ENCODE results near the gene CHAD. TPM values are rescaled to one million over a fixed set of nuclear protein-coding genes. Genes with fewer than 3 reads are reported as not detected.

The CHAD gene
- total and polyA plus RNA-seq, 2 of the 13 experiments (the other 11 are each of a cell fraction or from before 2014, with no cell fraction given), result 1.4 TPM; not detected in 1

DNA sequence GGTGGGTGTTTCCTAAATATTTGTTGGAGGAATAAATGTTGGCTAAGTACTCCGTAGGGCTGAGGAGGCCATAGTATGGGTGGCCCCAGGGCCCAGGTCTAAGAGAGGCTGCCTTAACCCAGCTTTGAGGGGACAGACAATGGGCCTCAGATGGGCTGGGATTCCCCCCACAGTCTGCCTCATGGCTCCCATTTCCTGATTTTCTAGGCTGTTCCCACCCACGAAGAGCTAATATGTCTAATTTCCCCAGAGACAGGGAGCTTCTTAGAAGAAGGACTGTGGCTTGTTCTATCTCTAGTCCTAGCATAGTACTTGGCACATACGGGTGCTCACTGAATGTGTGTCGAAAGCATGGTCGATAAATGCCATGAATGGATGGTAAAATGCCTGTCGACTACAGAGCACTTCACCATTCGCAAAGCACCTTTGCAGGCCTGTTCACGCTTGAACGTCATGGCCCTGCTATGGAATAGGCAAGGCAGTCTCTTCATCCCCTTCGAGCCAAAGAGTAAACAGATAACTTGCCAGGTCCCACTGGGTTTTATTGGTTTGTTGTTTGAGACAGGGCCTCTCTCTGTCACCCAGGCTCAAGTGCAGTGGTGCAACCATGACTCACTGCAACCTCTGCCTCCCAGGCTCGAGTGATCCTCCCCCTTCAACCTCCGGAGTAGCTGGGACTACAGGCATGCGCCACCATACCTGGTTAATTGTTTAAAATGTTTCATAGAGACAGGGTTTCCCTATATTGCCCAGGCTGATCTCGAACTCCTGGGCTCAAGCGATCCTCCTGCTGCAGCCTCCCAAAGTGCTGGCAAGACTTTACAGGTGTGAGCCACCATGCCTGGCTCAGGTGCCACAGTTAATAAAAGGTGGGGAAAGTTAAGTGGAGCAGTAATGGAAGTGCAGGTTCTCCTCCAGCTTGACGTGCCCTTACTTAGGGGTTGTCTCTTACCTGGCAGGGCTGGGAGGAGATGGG lies 9.7 kb downstream of the CHAD start (continued):
- TF ChIP-seq, protein P1, sequence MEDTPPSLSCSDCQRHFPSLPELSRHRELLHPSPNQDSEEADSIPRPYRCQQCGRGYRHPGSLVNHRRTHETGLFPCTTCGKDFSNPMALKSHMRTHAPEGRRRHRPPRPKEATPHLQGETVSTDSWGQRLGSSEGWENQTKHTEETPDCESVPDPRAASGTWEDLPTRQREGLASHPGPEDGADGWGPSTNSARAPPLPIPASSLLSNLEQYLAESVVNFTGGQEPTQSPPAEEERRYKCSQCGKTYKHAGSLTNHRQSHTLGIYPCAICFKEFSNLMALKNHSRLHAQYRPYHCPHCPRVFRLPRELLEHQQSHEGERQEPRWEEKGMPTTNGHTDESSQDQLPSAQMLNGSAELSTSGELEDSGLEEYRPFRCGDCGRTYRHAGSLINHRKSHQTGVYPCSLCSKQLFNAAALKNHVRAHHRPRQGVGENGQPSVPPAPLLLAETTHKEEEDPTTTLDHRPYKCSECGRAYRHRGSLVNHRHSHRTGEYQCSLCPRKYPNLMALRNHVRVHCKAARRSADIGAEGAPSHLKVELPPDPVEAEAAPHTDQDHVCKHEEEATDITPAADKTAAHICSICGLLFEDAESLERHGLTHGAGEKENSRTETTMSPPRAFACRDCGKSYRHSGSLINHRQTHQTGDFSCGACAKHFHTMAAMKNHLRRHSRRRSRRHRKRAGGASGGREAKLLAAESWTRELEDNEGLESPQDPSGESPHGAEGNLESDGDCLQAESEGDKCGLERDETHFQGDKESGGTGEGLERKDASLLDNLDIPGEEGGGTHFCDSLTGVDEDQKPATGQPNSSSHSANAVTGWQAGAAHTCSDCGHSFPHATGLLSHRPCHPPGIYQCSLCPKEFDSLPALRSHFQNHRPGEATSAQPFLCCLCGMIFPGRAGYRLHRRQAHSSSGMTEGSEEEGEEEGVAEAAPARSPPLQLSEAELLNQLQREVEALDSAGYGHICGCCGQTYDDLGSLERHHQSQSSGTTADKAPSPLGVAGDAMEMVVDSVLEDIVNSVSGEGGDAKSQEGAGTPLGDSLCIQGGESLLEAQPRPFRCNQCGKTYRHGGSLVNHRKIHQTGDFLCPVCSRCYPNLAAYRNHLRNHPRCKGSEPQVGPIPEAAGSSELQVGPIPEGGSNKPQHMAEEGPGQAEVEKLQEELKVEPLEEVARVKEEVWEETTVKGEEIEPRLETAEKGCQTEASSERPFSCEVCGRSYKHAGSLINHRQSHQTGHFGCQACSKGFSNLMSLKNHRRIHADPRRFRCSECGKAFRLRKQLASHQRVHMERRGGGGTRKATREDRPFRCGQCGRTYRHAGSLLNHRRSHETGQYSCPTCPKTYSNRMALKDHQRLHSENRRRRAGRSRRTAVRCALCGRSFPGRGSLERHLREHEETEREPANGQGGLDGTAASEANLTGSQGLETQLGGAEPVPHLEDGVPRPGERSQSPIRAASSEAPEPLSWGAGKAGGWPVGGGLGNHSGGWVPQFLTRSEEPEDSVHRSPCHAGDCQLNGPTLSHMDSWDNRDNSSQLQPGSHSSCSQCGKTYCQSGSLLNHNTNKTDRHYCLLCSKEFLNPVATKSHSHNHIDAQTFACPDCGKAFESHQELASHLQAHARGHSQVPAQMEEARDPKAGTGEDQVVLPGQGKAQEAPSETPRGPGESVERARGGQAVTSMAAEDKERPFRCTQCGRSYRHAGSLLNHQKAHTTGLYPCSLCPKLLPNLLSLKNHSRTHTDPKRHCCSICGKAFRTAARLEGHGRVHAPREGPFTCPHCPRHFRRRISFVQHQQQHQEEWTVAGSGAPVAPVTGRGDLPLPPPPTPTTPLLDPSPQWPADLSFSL (CRISPR knock-in tag; IDR thresholded peaks at IDR 0.05), result no peak
- TF ChIP-seq ELF4 (CRISPR knock-in tag; IDR thresholded peaks at IDR 0.05; ENCODE audit: borderline replicate concordance) (no peak), MAFF (IDR thresholded peaks at IDR 0.05; ENCODE audit: low read depth, low read length) (no peak), SP140L (CRISPR knock-in tag; IDR thresholded peaks at IDR 0.05; ENCODE audit: borderline replicate concordance) (no peak), ZNF776 (CRISPR knock-in tag; IDR thresholded peaks at IDR 0.05) (peak; percentile 1; the same call in 1 of the 2 replicates), MEIS1 (CRISPR knock-in tag; IDR thresholded peaks at IDR 0.05; ENCODE audit: borderline replicate concordance) (no peak; the same call in 1 of the 2 replicates), HDAC1 (CRISPR knock-in tag; IDR thresholded peaks at IDR 0.05) (peak; percentile 83), HNRNPLL (IDR thresholded peaks at IDR 0.05; ENCODE audit: low read depth, low read length, poor library complexity, severe bottlenecking) (no peak), ZKSCAN1 (IDR thresholded peaks at IDR 0.05; ENCODE audit: low read length) (0 out of 2 replicates have a peak, but pooled peaks have one; percentile 43), SOX6 (IDR thresholded peaks at IDR 0.05) (no peak), SOX6 (CRISPR knock-in tag; IDR thresholded peaks at IDR 0.05) (peak; percentile 82), ZBTB38 (CRISPR knock-in tag; IDR thresholded peaks at IDR 0.05) (peak; percentile 33; the same call in 1 of the 2 replicates), RARA (CRISPR knock-in tag; IDR thresholded peaks at IDR 0.05) (peak; percentile 81), PPARG (CRISPR knock-in tag; conservative IDR thresholded peaks at IDR 0.05) (peak; percentile 44; the same call in 1 of the 2 replicates)
- TF ChIP-seq, protein P2, sequence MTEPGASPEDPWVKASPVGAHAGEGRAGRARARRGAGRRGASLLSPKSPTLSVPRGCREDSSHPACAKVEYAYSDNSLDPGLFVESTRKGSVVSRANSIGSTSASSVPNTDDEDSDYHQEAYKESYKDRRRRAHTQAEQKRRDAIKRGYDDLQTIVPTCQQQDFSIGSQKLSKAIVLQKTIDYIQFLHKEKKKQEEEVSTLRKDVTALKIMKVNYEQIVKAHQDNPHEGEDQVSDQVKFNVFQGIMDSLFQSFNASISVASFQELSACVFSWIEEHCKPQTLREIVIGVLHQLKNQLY (CRISPR knock-in tag; IDR thresholded peaks at IDR 0.05), result peak; percentile 87; the same call in 1 of the 2 replicates
- TF ChIP-seq, protein P3, sequence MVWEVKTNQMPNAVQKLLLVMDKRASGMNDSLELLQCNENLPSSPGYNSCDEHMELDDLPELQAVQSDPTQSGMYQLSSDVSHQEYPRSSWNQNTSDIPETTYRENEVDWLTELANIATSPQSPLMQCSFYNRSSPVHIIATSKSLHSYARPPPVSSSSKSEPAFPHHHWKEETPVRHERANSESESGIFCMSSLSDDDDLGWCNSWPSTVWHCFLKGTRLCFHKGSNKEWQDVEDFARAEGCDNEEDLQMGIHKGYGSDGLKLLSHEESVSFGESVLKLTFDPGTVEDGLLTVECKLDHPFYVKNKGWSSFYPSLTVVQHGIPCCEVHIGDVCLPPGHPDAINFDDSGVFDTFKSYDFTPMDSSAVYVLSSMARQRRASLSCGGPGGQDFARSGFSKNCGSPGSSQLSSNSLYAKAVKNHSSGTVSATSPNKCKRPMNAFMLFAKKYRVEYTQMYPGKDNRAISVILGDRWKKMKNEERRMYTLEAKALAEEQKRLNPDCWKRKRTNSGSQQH (CRISPR knock-in tag; IDR thresholded peaks at IDR 0.05; ENCODE audit: low read depth), result no peak
- TF ChIP-seq, protein P4, sequence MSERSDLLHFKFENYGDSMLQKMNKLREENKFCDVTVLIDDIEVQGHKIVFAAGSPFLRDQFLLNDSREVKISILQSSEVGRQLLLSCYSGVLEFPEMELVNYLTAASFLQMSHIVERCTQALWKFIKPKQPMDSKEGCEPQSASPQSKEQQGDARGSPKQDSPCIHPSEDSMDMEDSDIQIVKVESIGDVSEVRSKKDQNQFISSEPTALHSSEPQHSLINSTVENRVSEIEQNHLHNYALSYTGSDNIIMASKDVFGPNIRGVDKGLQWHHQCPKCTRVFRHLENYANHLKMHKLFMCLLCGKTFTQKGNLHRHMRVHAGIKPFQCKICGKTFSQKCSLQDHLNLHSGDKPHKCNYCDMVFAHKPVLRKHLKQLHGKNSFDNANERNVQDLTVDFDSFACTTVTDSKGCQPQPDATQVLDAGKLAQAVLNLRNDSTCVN (CRISPR knock-in tag; IDR thresholded peaks at IDR 0.05; ENCODE audit: borderline replicate concordance), result peak; percentile 24; the same call in 1 of the 2 replicates
- TF ChIP-seq, protein P5, sequence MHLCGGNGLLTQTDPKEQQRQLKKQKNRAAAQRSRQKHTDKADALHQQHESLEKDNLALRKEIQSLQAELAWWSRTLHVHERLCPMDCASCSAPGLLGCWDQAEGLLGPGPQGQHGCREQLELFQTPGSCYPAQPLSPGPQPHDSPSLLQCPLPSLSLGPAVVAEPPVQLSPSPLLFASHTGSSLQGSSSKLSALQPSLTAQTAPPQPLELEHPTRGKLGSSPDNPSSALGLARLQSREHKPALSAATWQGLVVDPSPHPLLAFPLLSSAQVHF (CRISPR knock-in tag; IDR thresholded peaks at IDR 0.05), result no peak
